Mesothelial cell of epicardium (in vitro differentiated cells): ENCODE data around the gene TSPAN3. TPM values are rescaled to one million over a fixed set of nuclear protein-coding genes. Genes with fewer than 3 reads are reported as not detected.
A peak's percentile ranks its signal among the peaks of the same experiment; 100 is the strongest.

ENCODE experiments used
- DNase-seq, 2 experiments: peaks; one replicate each; pipeline ENCODE4 v3.0.0; 2021; ENCODE audit warnings: low spot score in 2 of 2; ENCODE audit not compliant: unreplicated experiment in 2 of 2
- H3K27ac Mint-ChIP-seq: 2 replicates; pipeline ENCODE4 v1.8.0; 2021; ENCODE audit warnings: mixed read lengths
- H3K27me3 Mint-ChIP-seq: 2 replicates; pipeline ENCODE4 v1.8.0; 2021; ENCODE audit warnings: low read depth, mixed read lengths
- H3K36me3 Mint-ChIP-seq: 2 replicates; pipeline ENCODE4 v1.8.0; 2021; ENCODE audit warnings: mixed read lengths
- H3K4me1 Mint-ChIP-seq: 2 replicates; pipeline ENCODE4 v1.8.0; 2021; ENCODE audit warnings: mixed read lengths
- H3K4me3 Mint-ChIP-seq: 2 replicates; pipeline ENCODE4 v1.8.0; 2021; ENCODE audit warnings: mild to moderate bottlenecking, moderate library complexity, mixed read lengths
- H3K9me3 Mint-ChIP-seq: 2 replicates; pipeline ENCODE4 v1.8.0; 2021; ENCODE audit warnings: mixed read lengths
- total RNA-seq: library from RNA; stranded (reverse); gene quantifications from 3 replicates; pipeline ENCODE4 v1.2.1, GENCODE V29; 2021
- TF ChIP-seq, protein P1 (sequence below): fragments of 200-600 bp; sonication (generic); IDR thresholded peaks from one replicate; pipeline ENCODE4 v1.5.0; 2021; ENCODE audit warnings: antibody characterized with exemption; ENCODE audit not compliant: unreplicated experiment

The TSPAN3 gene
- total RNA-seq, 1 donor from 2014 or later = 307 TPM

DNA sequence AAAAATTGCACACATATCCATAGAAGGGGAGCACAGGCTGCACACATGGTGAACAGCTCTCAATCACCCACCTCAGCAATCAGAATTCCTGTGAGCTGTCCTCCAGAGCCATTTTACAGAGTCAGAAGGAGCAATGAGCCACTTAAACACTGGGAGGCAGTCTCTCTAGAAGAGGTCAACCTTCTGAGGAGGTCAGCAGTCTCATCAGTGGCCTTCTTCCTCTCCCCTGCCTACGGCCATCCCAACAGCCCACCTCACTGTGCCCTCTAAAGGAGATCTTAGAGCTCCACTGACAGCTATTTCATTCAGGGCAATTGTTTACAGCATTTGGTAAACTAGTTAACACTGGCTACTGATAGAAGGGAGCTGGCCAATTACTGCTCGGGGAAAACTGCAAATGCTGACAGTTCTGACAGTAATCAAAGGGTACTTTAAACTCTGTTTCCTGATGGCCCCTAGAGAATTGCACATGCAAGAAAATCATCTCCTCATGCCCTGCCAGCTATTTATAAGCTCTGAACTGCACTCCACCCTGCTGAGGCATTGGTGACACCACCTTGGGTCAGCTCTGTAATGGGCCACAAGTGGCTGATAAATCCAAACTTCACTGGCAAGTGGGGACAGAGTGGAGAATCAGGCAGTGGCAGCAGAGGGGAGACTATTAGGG lies 42.1 kb upstream of the TSPAN3 start:
- TF ChIP-seq, protein P1, sequence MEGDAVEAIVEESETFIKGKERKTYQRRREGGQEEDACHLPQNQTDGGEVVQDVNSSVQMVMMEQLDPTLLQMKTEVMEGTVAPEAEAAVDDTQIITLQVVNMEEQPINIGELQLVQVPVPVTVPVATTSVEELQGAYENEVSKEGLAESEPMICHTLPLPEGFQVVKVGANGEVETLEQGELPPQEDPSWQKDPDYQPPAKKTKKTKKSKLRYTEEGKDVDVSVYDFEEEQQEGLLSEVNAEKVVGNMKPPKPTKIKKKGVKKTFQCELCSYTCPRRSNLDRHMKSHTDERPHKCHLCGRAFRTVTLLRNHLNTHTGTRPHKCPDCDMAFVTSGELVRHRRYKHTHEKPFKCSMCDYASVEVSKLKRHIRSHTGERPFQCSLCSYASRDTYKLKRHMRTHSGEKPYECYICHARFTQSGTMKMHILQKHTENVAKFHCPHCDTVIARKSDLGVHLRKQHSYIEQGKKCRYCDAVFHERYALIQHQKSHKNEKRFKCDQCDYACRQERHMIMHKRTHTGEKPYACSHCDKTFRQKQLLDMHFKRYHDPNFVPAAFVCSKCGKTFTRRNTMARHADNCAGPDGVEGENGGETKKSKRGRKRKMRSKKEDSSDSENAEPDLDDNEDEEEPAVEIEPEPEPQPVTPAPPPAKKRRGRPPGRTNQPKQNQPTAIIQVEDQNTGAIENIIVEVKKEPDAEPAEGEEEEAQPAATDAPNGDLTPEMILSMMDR = no peak
- Mint-ChIP-seq H3K4me1 (peaks cover 46% of the 10 kb centered on the region), H3K4me3 (no peak overlapping the region), H3K27ac (no peak overlapping the region), H3K36me3 (peaks cover 16% of the 10 kb centered on the region), H3K27me3 (no peaks in the 10 kb centered on the region), H3K9me3 (no peaks in the 10 kb centered on the region)
- DNase-seq = no peak

DNA sequence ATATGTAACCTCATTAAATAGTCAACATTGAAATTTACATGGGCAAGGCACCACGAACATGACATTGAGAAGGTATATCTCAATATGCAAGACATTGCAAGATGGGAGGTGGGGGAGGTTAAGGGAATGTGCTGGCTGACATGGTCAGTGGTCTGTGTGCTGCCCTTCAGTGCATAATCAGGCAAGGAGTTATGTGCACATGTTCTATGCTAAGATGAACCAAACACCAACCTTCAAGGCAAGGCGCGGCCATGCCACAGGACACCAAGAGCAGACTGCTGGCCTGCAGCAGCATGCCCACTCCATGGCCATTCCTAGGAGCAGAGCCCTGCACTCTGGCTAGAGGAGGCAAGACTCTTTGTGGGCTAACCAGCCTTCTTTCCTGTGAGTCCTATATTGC lies 40.9 kb upstream of the TSPAN3 start:
- no peak overlapping the region for H3K4me3 Mint-ChIP-seq
- DNase-seq = no peak
- H3K27me3 Mint-ChIP-seq = no peaks in the 10 kb centered on the region
- no peak overlapping the region for H3K27ac Mint-ChIP-seq
- peaks cover 42% of the 10 kb centered on the region for H3K4me1 Mint-ChIP-seq
- peaks cover 16% of the 10 kb centered on the region for H3K36me3 Mint-ChIP-seq
- TF ChIP-seq, protein P1 = no peak
- no peaks in the 10 kb centered on the region for H3K9me3 Mint-ChIP-seq

DNA sequence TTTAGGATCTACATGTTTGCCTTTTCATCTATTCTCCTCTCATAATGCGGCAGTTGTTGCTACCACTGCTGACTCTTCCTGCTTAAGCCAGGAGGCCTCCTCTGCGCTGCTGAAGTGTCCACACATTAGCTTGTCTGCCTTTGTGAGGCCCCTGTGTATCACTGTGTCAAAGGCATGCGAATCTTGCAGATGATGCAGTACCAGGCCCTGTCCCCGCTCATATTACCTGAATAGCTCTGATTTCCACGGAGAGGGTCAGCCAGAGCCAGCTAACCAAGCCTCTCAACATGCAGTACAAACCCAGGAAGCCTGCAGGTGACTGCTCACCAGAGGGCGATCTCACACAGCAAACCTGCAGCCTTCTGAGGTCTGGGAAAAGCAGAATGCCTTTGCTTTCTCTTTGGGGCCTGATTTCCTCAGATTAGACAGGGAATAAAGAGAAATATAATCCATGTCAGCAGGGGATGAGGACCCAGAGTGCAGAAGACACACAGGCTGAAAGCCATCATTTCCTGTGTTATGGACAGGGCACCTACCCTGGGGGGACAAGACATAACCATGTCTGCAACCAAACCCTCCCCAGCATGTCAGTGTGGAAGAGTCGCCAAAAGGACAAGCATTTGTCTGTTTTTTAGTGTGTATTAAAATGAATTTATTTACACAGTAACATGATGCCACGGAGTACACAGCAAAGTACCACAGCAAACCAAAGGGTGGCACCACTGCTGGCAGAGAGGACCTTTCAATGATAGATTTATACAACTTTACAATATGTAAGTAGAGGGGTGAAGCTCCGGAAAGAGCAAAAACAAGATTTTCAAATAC lies 36.8 kb upstream of the TSPAN3 start:
- Mint-ChIP-seq H3K27me3 (no peaks in the 10 kb centered on the region), H3K36me3 (peaks cover 1% of the 10 kb centered on the region), H3K9me3 (peaks cover 1% of the 10 kb centered on the region), H3K4me3 (no peak overlapping the region), H3K4me1 (peaks cover 41% of the 10 kb centered on the region), H3K27ac (peak overlapping the region; percentile 26)
- TF ChIP-seq, protein P1 = peak; percentile 44
- peak; percentile 42 to 71 for DNase-seq

DNA sequence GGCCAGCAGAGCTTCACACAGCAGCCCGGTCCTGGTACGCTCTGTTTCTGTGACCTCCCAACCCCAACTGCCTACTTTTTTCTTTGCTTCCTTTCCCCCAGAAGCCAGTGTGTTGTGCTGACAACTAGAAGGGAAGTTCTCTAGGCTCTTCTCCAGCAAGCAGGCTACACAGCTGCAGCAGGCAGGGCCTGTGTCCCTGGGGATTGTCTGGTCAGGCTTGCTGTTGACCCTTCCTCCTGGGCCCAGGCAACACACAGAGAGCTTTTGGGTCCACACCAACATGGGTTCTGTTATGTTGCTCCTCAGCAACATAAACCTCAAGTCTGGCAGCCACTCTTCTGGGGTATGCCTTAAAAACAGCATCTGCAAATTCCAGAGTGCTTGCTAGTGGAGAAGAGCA lies 36.2 kb upstream of the TSPAN3 start:
- TF ChIP-seq, protein P1 = no peak
- no peak overlapping the region for H3K4me3 Mint-ChIP-seq
- H3K27ac Mint-ChIP-seq = no peak overlapping the region
- peaks cover 1% of the 10 kb centered on the region for H3K36me3 Mint-ChIP-seq
- H3K9me3 Mint-ChIP-seq = peaks cover 5% of the 10 kb centered on the region
- H3K4me1 Mint-ChIP-seq = peaks cover 40% of the 10 kb centered on the region
- H3K27me3 Mint-ChIP-seq = no peaks in the 10 kb centered on the region
- no peak for DNase-seq

DNA sequence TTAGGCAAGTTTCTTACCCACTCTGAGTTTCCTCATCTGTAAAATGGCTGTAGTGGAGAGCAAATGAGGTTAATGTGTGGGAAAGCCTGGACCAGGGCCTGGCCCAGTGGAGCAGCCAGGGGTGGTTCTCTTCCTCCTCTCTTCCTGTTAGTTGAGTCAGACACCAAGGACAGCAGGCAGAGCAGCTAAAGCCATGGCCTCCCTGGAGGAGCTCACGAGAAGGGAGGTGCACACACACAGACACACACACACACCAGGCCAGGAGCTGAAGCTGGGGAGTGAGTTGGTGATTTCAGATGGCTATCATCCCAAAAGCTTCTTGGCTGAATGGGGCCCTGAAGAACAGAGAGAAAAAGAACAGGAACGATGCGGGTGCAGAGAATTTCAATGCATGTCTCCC lies 33.2 kb upstream of the TSPAN3 start:
- Mint-ChIP-seq H3K4me3 (no peak overlapping the region), H3K4me1 (peaks cover 19% of the 10 kb centered on the region), H3K36me3 (no peaks in the 10 kb centered on the region), H3K27ac (no peak overlapping the region), H3K9me3 (peaks cover 5% of the 10 kb centered on the region), H3K27me3 (no peaks in the 10 kb centered on the region)
- TF ChIP-seq, protein P1 = no peak
- DNase-seq = no peak
